Skeletal muscle tissue (tissue), 4 donors: ENCODE data around the gene IMMP2L. TPM values are rescaled to one million over a fixed set of nuclear protein-coding genes. Genes with fewer than 3 reads are reported as not detected.
"Not testable (repeated sequence)": the region's sequence is repeated elsewhere in the genome, so short reads cannot be mapped to it uniquely, and the experiment has no call there.

Source experiments
- H3K27ac ChIP-seq: one replicate; pipeline ENCODE4 v1.7.0; 2013; ENCODE audit warnings: mild to moderate bottlenecking, low read depth, low read length, inconsistent platforms
- H3K27me3 ChIP-seq, 3 donors: one replicate each; pipeline ENCODE4 v1.7.0; 2013; ENCODE audit warnings: low read length in 3 of 3; ENCODE audit not compliant: control insufficient read depth in 3 of 3, insufficient read depth in 3 of 3
- H3K36me3 ChIP-seq, 3 donors: one replicate each; pipeline ENCODE4 v1.7.0; 2013; ENCODE audit warnings: low read length in 3 of 3; ENCODE audit not compliant: control insufficient read depth in 3 of 3, insufficient read depth in 3 of 3
- H3K4me1 ChIP-seq, 3 donors: one replicate each; pipeline ENCODE4 v1.7.0; 2013; ENCODE audit warnings: low read length in 3 of 3, mild to moderate bottlenecking in 3 of 3; ENCODE audit not compliant: control insufficient read depth in 3 of 3, insufficient read depth in 3 of 3
- H3K4me3 ChIP-seq, 3 donors: one replicate each; pipeline ENCODE4 v1.7.0; 2013; ENCODE audit warnings: low read length in 3 of 3
- H3K9ac ChIP-seq, 3 donors: one replicate each; pipeline ENCODE4 v1.7.0; 2013; ENCODE audit warnings: low read length in 3 of 3, mild to moderate bottlenecking in 3 of 3, moderate library complexity in 2 of 3, low read depth in 1 of 3
- H3K9me3 ChIP-seq, 3 donors: one replicate each; pipeline ENCODE4 v1.7.0; 2013; ENCODE audit warnings: low read length in 3 of 3; ENCODE audit not compliant: control insufficient read depth in 3 of 3
- total RNA-seq: library from RNA; depleted of rRNA; stranded (reverse); fragments of >200 nt; gene quantifications from one replicate; pipeline ENCODE4 v1.2.3, GENCODE V29; 2014
- donor health status: Osteomylitis.

Gene IMMP2L
- total RNA-seq, 1 donor from 2014 or later, result 15.7 TPM

DNA sequence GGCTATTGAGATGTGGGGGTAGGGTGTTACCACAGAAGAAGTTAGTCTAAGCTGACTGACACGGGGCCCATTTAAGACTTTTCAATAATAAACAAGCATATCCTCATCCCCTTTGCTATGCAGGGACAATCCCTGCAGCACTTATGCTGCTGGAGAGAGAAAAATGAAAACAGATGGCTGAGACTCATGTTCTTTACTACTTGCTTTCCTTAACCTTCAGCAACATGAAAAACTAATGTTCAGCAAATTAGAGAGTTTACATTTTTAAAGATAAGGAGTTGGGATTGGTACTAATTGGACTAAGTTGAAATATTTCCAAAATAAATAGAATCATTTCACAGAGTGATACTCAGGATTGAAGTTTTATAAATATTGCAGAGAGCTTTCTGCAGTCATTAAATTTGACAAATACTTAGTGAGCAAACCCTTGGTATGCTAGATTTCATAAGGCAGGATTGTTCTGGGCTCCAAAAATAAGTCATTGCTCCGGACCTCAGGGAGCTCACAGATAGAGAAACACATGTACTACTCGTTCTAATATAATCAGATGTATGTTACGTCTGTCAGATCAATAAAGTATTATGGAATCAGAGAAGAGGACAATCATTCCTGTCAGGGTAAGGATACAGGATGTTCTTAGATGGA is 618.5 kb downstream of the IMMP2L start:
- no peak overlapping the region for H3K9ac ChIP-seq
- H3K9me3 ChIP-seq, result no peaks in the 10 kb centered on the region
- no peak overlapping the region for H3K4me3 ChIP-seq
- peaks cover 0 to 5% (median 0%) of the 10 kb centered on the region in 3 donors for H3K4me1 ChIP-seq
- no peaks in the 10 kb centered on the region for H3K27me3 ChIP-seq
- no peak overlapping the region for H3K27ac ChIP-seq
- no peaks in the 10 kb centered on the region for H3K36me3 ChIP-seq

DNA sequence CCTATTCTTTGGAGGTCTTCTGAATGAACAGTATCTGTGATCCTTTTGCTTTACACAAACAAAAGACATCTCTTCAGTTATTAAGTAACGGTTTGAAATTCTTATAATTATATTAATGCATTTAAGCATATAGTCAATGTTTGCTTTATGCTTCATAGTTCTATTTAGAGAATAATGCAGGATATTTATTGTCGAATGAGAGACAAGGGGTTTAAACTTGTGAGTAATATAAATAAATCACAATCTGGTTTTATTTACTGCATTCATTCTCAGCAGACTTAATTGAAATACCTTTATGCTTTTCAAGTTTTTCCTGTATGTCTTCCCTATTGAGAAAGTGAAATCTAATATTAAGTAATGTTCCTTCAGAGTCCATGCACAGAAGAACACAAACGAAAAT is 620.9 kb downstream of the IMMP2L start:
- no peaks in the 10 kb centered on the region for H3K36me3 ChIP-seq
- no peak overlapping the region for H3K27ac ChIP-seq
- no peaks in the 10 kb centered on the region for H3K9me3 ChIP-seq
- no peaks in the 10 kb centered on the region for H3K4me1 ChIP-seq
- no peaks in the 10 kb centered on the region for H3K27me3 ChIP-seq
- no peak overlapping the region for H3K4me3 ChIP-seq
- H3K9ac ChIP-seq, result no peak overlapping the region

GRCh38 chr7:110940756-110941155 is 621.5 kb downstream of the IMMP2L start:
- Histone ChIP-seq H3K9me3 (no peaks in the 10 kb centered on the region), H3K9ac (no peak overlapping the region), H3K4me1 (no peaks in the 10 kb centered on the region), H3K4me3 (no peak overlapping the region), H3K27ac (no peak overlapping the region), H3K27me3 (no peaks in the 10 kb centered on the region), H3K36me3 (no peaks in the 10 kb centered on the region)

DNA sequence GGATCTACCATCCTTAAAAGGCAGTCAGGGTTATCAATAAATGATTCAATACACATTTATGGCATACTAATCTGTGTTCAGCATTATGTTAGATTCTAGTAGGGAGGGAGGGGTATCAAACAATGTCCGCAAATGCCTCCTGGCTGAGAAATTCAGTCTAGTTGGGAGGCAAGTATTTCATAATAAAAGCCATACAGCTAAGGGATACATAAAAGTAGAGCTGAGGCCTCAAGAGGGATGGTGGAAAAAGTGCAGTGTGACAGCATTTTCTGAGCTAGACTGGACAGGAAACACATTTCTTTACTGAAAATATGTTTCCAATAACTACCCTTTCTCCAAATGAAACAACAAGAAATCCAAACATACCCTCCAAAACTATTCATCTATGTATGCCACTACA is 624.1 kb downstream of the IMMP2L start:
- Histone ChIP-seq H3K9me3 (no peaks in the 10 kb centered on the region), H3K4me3 (no peak overlapping the region), H3K27ac (no peak overlapping the region), H3K4me1 (no peaks in the 10 kb centered on the region), H3K36me3 (no peaks in the 10 kb centered on the region), H3K27me3 (no peaks in the 10 kb centered on the region), H3K9ac (no peak overlapping the region)

DNA sequence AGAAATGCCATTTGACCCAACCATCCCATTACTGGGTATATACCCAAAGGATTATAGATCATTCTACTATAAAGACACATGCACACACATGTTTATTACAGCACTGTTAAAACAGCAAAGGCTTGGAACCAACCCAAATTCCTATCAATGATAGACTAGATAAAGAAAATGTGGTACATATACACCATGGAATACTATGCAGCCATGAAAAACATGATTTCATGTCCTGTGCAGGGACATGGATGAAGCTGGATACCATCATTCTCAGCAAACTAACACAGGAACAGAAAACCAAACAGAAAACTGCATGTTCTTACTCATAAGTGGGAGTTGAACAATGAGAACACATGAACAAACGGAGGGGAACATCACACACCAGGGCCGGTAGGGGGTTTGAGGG is 625.6 kb downstream of the IMMP2L start:
- not testable (repeated sequence) for H3K4me3 ChIP-seq, H3K4me1 ChIP-seq, H3K36me3 ChIP-seq, H3K9ac ChIP-seq, H3K27me3 ChIP-seq, H3K27ac ChIP-seq, H3K9me3 ChIP-seq

DNA sequence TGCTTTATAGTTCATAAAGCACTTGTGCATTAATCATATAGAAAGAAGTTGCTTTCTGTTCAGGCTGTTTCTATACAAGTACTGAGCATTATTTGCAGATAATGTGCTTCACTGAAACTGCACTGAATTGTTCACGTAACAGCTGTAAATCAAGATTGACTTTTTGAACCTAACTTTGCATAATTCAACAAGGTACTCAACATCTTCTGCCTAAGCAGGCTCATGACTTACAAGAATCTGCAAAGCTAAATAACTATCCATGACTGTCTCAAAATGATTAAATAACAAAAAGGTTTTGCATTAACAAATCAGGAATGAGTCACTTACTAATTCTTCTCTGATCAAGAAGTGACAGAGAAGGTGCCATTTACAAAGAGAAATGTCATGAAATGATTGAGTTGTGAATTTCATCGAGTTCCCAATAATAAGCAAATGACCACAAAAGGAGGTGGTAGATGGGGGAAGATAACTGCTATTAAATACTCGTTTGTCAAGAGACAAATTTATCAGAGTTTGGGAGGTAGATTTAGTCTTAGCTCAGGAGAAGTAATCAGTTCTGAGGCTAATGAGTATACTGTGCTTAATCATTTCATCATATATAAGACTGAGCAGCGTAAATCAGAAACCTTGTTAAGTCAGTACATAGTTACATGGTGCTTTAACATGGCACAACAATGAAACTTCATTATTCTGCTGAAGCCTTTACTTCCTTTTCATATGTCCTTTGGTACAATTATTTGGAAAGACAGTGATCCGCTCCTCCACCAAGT is 632.6 kb downstream of the IMMP2L start:
- Histone ChIP-seq H3K27ac (no peak overlapping the region), H3K4me3 (no peak overlapping the region), H3K27me3 (no peaks in the 10 kb centered on the region), H3K4me1 (no peaks in the 10 kb centered on the region), H3K9ac (no peak overlapping the region), H3K36me3 (no peaks in the 10 kb centered on the region), H3K9me3 (no peaks in the 10 kb centered on the region)

DNA sequence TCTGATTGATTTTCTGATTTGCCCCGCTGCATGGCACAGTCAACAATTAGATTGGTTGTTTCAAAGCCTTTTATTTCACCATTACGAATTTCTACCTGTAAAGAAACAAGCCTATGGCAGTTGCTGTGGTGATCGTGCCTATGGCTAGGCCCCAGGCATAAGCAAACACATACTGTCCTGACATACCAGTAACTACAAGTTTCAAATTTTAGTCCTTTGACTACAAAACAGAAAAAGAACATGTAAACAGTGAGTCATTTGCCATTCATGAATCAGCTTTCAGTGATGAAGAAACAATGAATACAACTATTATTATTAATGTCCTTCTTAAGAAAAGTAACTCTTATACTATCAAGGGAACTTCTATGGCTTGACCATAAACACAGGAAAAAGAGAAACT is 639.4 kb downstream of the IMMP2L start:
- H3K9me3 ChIP-seq, result no peaks in the 10 kb centered on the region
- H3K9ac ChIP-seq, result no peak overlapping the region
- no peak overlapping the region for H3K27ac ChIP-seq
- no peak overlapping the region for H3K4me3 ChIP-seq
- no peaks in the 10 kb centered on the region for H3K27me3 ChIP-seq
- no peaks in the 10 kb centered on the region for H3K4me1 ChIP-seq
- H3K36me3 ChIP-seq, result no peaks in the 10 kb centered on the region

DNA sequence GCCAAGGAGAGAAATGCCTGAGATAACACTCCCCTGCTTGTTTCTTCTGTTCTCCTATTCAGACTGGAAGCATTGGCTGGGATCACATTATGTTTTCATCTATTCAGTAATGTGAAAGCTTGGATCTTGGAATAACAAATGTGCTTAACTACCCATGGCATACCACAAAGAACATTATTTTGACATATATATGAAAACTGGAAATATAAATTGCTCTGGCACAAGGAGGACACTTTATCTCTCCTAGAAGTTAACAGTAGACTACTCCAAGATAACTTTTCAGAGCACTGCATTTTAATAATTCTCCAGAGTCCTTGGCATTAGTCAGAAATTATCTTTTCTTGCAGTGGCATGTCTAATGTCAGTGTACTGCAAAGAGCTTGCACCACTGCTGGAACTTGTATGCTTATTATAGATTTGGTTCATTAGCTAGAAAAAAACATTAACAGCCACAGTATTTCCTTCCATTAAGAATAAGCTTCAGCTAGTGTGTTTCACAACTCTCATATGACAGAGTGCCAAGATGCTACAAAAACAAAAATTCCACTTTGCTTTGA is 640.6 kb downstream of the IMMP2L start:
- H3K36me3 ChIP-seq, result no peaks in the 10 kb centered on the region
- no peaks in the 10 kb centered on the region for H3K4me1 ChIP-seq
- H3K4me3 ChIP-seq, result no peak overlapping the region
- no peaks in the 10 kb centered on the region for H3K9me3 ChIP-seq
- no peak overlapping the region for H3K27ac ChIP-seq
- H3K27me3 ChIP-seq, result no peaks in the 10 kb centered on the region
- no peak overlapping the region for H3K9ac ChIP-seq

GRCh38 chr7:110918949-110919548 is 643.2 kb downstream of the IMMP2L start:
- H3K9me3 ChIP-seq, result no peaks in the 10 kb centered on the region
- no peak overlapping the region for H3K9ac ChIP-seq
- H3K27ac ChIP-seq, result no peak overlapping the region
- H3K4me1 ChIP-seq, result no peaks in the 10 kb centered on the region
- H3K27me3 ChIP-seq, result no peaks in the 10 kb centered on the region
- H3K4me3 ChIP-seq, result no peak overlapping the region
- no peaks in the 10 kb centered on the region for H3K36me3 ChIP-seq

DNA sequence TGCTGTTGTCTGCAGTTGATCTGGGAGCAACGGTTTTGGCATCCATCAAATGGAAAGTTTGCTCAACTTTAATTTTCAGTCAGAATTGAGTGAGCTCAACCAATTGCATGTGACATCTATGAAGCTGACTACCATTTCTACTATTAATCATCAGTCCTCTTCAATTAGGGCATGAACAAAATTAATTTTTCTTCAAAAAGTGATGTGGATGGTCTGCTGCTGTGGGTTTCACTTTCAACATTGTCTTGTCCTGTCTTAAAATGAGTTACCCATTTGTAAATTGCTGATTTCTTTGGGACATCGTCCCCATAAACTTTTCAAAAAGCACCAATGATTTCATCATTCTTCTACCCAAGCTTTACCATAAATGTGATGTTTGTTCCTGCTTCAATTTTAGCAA is 648.0 kb downstream of the IMMP2L start:
- Histone ChIP-seq H3K27ac (no peak overlapping the region), H3K4me3 (no peak overlapping the region), H3K27me3 (no peaks in the 10 kb centered on the region), H3K36me3 (no peaks in the 10 kb centered on the region), H3K9ac (no peak overlapping the region), H3K9me3 (no peaks in the 10 kb centered on the region), H3K4me1 (no peaks in the 10 kb centered on the region)
